ENCODE results near the gene POLR2H. TPM values are rescaled to one million over a fixed set of nuclear protein-coding genes. Genes with fewer than 3 reads are reported as not detected.

The POLR2H gene
- 10 to 100 TPM; 54.7 to 71.3 TPM for total RNA-seq
- 10 to 100 TPM; 77.8 to 98.6 (median 89.8) TPM for polyA plus RNA-seq (ENCODE audit: insufficient read length in 6 of 6)
- long read RNA-seq, donor 1, transcript POLR2H-208 (6 exons, 1,802 nt): major isoform, 6 of 54 reads
- long read RNA-seq, donor 1, partial matches to known transcripts: 35 of 54 reads
- long read RNA-seq, donor 1, other reads (novel, unspliced or antisense): 0 of 54 reads
- long read RNA-seq, donor 2, partial matches to known transcripts: 18 of 33 reads
- long read RNA-seq, donor 2, other reads (novel, unspliced or antisense): 0 of 33 reads
- long read RNA-seq, donor 3, partial matches to known transcripts: 23 of 29 reads
- long read RNA-seq, donor 3, other reads (novel, unspliced or antisense): 0 of 29 reads
- long read RNA-seq, donor 4, partial matches to known transcripts: 32 of 42 reads
- long read RNA-seq, donor 4, other reads (novel, unspliced or antisense): 4 of 42 reads
- long read RNA-seq, donor 5, transcript POLR2H-208 (6 exons, 1,802 nt): major isoform, 5 of 46 reads
- long read RNA-seq, donor 5, partial matches to known transcripts: 27 of 46 reads
- long read RNA-seq, donor 5, other reads (novel, unspliced or antisense): 0 of 46 reads
- long read RNA-seq, donor 6, partial matches to known transcripts: 29 of 39 reads
- long read RNA-seq, donor 6, other reads (novel, unspliced or antisense): 0 of 39 reads
- long read RNA-seq, donor 7, transcript POLR2H-208 (6 exons, 1,802 nt): major isoform, 7 of 23 reads
- long read RNA-seq, donor 7, partial matches to known transcripts: 14 of 23 reads
- long read RNA-seq, donor 7, other reads (novel, unspliced or antisense): 0 of 23 reads
- long read RNA-seq, donor 8, transcript POLR2H-208 (6 exons, 1,802 nt): major isoform, 6 of 24 reads
- long read RNA-seq, donor 8, partial matches to known transcripts: 14 of 24 reads
- long read RNA-seq, donor 8, other reads (novel, unspliced or antisense): 0 of 24 reads
- long read RNA-seq, donor 9: 0 reads
- long read RNA-seq, donor 10, partial matches to known transcripts: 47 of 56 reads
- long read RNA-seq, donor 10, other reads (novel, unspliced or antisense): 5 of 56 reads
- long read RNA-seq, donor 11, partial matches to known transcripts: 20 of 29 reads
- long read RNA-seq, donor 11, other reads (novel, unspliced or antisense): 0 of 29 reads
- long read RNA-seq, donor 12, partial matches to known transcripts: 23 of 24 reads
- long read RNA-seq, donor 12, other reads (novel, unspliced or antisense): 0 of 24 reads

DNA sequence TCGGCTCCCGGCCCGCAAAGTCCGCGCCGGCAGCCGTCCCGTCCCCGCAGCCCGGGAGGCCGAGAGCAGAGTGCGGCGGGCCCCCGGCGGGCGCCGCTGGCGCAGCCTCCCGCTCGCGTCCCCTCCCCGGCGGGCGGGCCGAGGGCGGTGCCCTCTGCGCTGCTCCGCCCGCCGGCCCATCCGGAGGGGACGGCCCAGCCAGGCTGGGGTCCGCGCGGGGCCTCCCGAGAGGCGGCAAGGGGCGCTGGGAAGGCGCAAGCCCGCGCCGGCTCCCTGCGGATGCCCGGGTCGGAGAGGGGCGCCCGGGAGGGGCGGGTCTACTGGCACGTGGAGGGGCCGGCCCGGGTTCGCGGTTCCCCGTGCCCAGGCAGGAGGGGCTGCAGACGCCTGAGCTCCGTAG lies at the start of gene POLR2H, which contains the start of gene CLCN2:
POLR2H (plus strand) TSS at position 179 of the 400 bp plus-strand sequence. CDS start 1,783 bp downstream, outside the sequence.
CLCN2 (minus strand) TSS at position 74 of the 400 bp plus-strand sequence. CDS start 126 bp downstream, outside the sequence.
- H3K9me3 ChIP-seq: no peaks in the 10 kb centered on the region
- DNase-seq (peak; percentile 55 to 90 (median 79)), ATAC-seq (peak; percentile 65)
- peak within 1 kb of the TSS; percentile 94 to 95 for H3K4me3 ChIP-seq
- TF ChIP-seq, protein P1, sequence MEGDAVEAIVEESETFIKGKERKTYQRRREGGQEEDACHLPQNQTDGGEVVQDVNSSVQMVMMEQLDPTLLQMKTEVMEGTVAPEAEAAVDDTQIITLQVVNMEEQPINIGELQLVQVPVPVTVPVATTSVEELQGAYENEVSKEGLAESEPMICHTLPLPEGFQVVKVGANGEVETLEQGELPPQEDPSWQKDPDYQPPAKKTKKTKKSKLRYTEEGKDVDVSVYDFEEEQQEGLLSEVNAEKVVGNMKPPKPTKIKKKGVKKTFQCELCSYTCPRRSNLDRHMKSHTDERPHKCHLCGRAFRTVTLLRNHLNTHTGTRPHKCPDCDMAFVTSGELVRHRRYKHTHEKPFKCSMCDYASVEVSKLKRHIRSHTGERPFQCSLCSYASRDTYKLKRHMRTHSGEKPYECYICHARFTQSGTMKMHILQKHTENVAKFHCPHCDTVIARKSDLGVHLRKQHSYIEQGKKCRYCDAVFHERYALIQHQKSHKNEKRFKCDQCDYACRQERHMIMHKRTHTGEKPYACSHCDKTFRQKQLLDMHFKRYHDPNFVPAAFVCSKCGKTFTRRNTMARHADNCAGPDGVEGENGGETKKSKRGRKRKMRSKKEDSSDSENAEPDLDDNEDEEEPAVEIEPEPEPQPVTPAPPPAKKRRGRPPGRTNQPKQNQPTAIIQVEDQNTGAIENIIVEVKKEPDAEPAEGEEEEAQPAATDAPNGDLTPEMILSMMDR (IDR thresholded peaks at IDR 0.05): no peak
- H3K27me3 ChIP-seq: peaks cover 0 to 13% of the 10 kb centered on the region in 2 donors
- intact Hi-C loops (cut with DNase I): no loop called here
- H3K36me3 ChIP-seq: peaks cover 0 to 24% of the 10 kb centered on the region in 2 donors
- peak within 1 kb of the TSS; percentile 95 to 99 for H3K27ac ChIP-seq
- peaks cover 20 to 29% of the 10 kb centered on the region in 2 donors for H3K4me1 ChIP-seq

- Histone ChIP-seq H3K4me3 (peak within 1 kb of the TSS; percentile 70 to 89), H3K4me1 (peaks cover 26 to 45% of the 10 kb centered on the region in 2 donors), H3K36me3 (peaks cover 0 to 46% of the 10 kb centered on the region in 2 donors), H3K27ac (peak within 1 kb of the TSS; percentile 91 to 92), H3K27me3 (no peaks in the 10 kb centered on the region), H3K9me3 (no peaks in the 10 kb centered on the region)
- TF ChIP-seq, protein P1 (IDR thresholded peaks at IDR 0.05): no peak
- DNase-seq: peak; percentile 89 to 99 (median 96)
- intact Hi-C loops (cut with DNase I): no loop called here
- ATAC-seq: peak; percentile 84
Measured at GRCh38 chr3:184314363-184314699, 47.2 kb upstream of the POLR2H start, which contains the start of gene EIF4G1. EIF4G1 (plus strand) TSS chr3:184314606; CDS start chr3:184315797, 1,191 bp downstream.

DNA sequence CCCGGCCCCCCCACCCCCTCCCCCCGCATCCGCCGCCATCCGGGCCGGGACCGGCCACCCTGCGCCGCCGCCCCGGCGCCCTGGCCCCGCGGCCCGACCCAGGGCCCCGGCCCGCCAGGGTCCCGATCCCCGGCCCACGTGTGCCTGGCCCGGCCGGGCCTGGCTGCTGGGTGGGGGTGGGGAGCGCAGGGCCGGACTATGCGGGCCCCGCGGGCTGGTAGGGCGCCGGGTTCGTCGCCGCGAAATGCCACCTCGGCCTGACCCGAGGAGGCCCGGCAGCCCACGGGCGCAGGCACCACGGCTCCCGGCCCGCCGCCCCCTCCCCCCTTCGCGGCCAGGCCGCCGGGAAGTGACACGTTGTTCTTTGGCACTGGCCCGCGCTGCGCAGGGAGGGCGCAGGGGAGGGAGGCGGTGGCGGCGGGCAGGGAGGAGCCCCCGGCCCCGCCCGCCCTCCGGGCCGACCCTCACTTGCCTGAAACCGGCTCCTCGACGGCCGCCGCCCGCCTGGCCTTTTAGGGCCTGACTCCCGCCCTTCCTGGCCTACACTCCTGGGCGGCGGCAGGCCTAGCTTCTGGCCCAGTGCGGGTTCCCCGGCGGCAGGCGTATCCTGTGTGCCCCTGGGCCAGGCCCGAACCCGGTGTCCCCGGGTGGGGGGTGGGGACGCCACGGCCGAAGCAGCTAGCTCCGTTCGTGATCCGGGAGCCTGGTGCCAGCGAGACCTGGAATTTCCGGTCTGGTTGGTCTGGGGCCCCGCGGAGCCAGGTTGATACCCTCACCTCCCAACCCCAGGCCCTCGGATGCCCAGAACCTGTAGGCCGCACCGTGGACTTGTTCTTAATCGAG lies 46.6 kb upstream of the POLR2H start:
- peak; percentile 64 for ATAC-seq
- peaks cover 30 to 51% of the 10 kb centered on the region in 2 donors for H3K4me1 ChIP-seq
- intact Hi-C loops (cut with DNase I): no loop called here

DNA sequence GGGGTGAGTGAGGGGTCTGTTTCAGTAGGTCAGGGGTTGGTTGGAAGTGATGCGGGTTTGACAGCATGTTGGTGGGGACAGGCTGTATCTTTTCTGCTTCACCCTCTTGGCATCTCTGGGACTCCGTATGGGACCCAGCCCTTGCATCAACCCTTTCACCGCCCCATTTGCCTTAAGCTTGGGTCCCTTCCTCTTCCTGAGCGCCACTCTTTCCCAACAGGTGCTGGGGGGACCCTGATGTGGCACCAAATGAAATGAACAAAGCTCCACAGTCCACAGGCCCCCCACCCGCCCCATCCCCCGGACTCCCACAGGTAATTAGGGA lies 46.0 kb upstream of the POLR2H start:
- DNase-seq: no peak
- H3K9me3 ChIP-seq: no peaks in the 10 kb centered on the region
- TF ChIP-seq, protein P1 (IDR thresholded peaks at IDR 0.05): no peak
- H3K4me1 ChIP-seq: peaks cover 35 to 56% of the 10 kb centered on the region in 2 donors
- intact Hi-C loops (cut with DNase I): no loop called here
- ATAC-seq: no peak
- peak overlapping the region; percentile 70 to 89 for H3K4me3 ChIP-seq
- H3K27me3 ChIP-seq: no peaks in the 10 kb centered on the region
- peak overlapping the region; percentile 91 to 92 for H3K27ac ChIP-seq
- H3K36me3 ChIP-seq: peaks cover 0 to 39% of the 10 kb centered on the region in 2 donors

More for the DNA sequence above, 46.6 kb upstream of the POLR2H start:
- TF ChIP-seq, protein P1 (IDR thresholded peaks at IDR 0.05): no peak
- H3K36me3 ChIP-seq: peaks cover 0 to 40% of the 10 kb centered on the region in 2 donors
- H3K27me3 ChIP-seq: no peaks in the 10 kb centered on the region
- DNase-seq: peak; percentile 73 to 92 (median 84)
- H3K4me3 ChIP-seq: peak overlapping the region; percentile 70 to 89
- H3K9me3 ChIP-seq: no peaks in the 10 kb centered on the region
- peak overlapping the region; percentile 91 to 92 for H3K27ac ChIP-seq

All from left lung (tissue), 14 donors.